OCI-LY1 (cell line): ENCODE data around the gene ZSWIM3.

Experiments
- EZH2 ChIP-seq: fragments of 200-600 bp; sonication (generic), shearing (Covaris generic); IDR thresholded peaks from 2 replicates; pipeline ENCODE4 v1.8.0; 2017; ENCODE audit warnings: borderline replicate concordance, mixed run types, mild to moderate bottlenecking, antibody characterized with exemption, low read length, moderate library complexity, mixed read lengths
- TF ChIP-seq, protein P1 (sequence below): fragments of 200-600 bp; sonication (generic), shearing (Covaris generic); IDR thresholded peaks from 2 replicates; pipeline ENCODE4 v1.5.1; 2017; ENCODE audit warnings: mild to moderate bottlenecking, antibody characterized with exemption, low read length, moderate library complexity, mixed read lengths

DNA sequence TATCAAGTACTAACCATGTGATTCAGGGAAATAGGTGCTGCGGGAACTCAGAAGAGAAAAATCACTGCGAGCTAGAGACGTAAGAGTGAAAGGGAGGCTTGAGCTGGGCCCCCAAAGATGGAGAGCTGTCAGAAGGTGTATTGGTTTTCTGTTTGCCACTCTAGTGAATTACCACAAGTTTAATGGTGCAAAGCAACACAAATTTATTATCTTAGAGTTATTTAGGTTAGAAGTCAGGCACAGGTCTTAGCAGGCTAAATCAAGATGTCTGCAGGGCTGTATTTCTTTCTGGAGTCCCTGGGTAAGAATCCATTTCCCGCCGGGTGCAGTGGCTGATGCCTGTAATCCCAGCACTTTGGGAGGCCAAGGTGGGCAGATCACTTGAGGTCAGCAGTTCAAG, 2.5 kb downstream of the ZSWIM3 start:
- no peak for TF ChIP-seq EZH2
- TF ChIP-seq, protein P1, sequence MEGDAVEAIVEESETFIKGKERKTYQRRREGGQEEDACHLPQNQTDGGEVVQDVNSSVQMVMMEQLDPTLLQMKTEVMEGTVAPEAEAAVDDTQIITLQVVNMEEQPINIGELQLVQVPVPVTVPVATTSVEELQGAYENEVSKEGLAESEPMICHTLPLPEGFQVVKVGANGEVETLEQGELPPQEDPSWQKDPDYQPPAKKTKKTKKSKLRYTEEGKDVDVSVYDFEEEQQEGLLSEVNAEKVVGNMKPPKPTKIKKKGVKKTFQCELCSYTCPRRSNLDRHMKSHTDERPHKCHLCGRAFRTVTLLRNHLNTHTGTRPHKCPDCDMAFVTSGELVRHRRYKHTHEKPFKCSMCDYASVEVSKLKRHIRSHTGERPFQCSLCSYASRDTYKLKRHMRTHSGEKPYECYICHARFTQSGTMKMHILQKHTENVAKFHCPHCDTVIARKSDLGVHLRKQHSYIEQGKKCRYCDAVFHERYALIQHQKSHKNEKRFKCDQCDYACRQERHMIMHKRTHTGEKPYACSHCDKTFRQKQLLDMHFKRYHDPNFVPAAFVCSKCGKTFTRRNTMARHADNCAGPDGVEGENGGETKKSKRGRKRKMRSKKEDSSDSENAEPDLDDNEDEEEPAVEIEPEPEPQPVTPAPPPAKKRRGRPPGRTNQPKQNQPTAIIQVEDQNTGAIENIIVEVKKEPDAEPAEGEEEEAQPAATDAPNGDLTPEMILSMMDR, result no peak
